Fibroblast of mammary gland (primary cell): Measurements from ENCODE around the gene CLEC4G.

ENCODE experiments used
- DNase-seq: peaks from one replicate; pipeline ENCODE4 v3.0.0-alpha.2; 2010; ENCODE audit warnings: low read depth
- H3K4me3 ChIP-seq: 2 replicates; pipeline ENCODE4 v1.5.1; 2011; ENCODE audit warnings: low read depth, mild to moderate bottlenecking, low read length, moderate library complexity; ENCODE audit not compliant: control insufficient read depth
- CTCF ChIP-seq: conservative IDR thresholded peaks from 2 replicates; pipeline ENCODE4 v1.5.1; 2011; ENCODE audit warnings: low read depth, low read length, inconsistent platforms; ENCODE audit not compliant: control insufficient read depth, insufficient read depth

Gene CLEC4G

DNA sequence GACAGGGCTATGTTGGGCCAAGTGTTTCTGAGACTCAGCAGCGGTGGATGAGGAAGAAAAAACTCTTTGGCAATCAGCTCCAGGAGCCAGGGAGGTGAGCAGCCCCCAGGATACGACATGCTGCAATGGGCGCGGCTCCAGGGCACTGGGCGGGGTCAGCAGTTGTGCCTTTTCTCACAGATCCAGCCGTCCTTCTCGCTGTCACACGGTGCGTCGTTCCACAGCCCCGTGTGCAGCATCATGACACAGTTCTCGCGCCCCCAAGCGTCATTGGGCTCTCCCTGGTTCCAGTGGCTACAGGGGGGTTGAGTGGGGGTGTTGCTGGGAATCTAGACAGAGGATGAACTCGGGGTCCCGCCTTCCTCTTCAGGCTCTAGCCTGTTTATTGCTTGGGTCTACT lies 2.7 kb downstream of the CLEC4G start:
- H3K4me3 ChIP-seq: no peak overlapping the region
- no peak for DNase-seq
- no peak for TF ChIP-seq CTCF

- DNase-seq: no peak
- H3K4me3 ChIP-seq: no peak overlapping the region
- TF ChIP-seq CTCF: no peak
These were observed 6.1 kb downstream of the CLEC4G start for GRCh38 chr19:7725791-7726190.

DNA sequence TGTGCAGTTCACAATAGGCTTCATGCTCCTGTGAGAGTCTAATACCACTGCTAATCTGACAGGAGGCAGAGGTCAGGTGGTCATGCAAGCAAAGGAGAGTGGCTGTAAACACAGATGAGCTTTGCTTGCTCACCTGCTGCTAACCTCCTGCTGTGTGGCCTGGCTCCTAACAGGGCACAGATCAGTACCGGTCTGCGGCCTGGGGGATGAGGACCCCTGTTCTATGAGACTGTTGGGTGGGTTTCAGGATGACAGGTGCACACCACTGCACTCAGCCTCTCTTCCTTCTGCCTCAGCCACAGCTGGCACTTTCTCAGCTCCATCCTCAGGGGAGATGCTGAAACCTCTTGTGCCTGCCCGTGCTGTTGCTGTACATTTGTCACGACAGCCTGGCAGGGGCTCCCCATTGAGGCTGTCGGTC lies 9.7 kb downstream of the CLEC4G start:
- DNase-seq: no peak
- no peak overlapping the region for H3K4me3 ChIP-seq
- TF ChIP-seq CTCF: no peak

DNA sequence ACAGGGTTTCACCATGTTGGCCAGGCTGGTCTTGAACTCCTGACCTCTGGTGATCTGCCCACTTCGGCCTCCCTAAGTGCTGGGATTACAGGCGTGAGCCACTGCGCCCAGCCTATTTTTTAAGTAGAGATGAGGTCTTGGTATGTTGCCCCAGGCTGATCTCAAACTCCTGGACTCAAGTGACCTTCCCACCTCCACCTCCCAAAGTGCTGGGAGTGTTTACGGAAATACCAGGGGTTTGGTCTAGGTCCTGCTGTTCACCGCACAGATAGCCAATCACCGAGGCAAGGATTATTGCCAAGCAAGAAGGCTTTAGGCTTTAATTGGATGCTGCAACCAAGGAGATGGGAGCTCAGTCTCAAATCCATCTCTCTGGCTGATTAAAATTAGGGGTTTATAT lies 11.6 kb downstream of the CLEC4G start:
- DNase-seq: no peak
- TF ChIP-seq CTCF: no peak
- H3K4me3 ChIP-seq: no peak overlapping the region

DNA sequence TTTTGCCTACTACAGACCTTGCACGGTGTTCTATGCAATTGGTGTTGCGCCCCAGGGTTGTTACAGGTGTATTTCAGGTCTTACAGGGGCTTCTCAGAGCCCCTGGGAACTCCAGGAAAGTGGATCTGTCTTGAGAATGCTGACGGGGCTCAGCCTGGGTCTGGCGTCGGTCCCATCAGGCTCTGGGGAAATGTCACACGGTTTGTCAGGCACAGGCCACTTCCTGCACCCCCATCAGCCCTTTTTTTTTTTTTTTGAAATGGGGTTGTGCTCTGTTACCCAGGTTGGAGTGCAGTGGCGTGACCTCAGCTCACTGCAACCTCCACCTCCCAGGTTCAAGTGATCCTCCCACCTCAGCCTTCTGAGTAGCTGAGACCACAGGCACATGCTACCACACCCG lies 13.2 kb downstream of the CLEC4G start:
- no peak for DNase-seq
- no peak for TF ChIP-seq CTCF
- no peak overlapping the region for H3K4me3 ChIP-seq

- TF ChIP-seq CTCF: no peak
- no peak for DNase-seq
- no peak overlapping the region for H3K4me3 ChIP-seq
These were observed 15.1 kb downstream of the CLEC4G start for GRCh38 chr19:7716762-7717161.

- no peak for DNase-seq
- TF ChIP-seq CTCF: no peak
- H3K4me3 ChIP-seq: no peak overlapping the region
These were observed 16.2 kb downstream of the CLEC4G start for GRCh38 chr19:7715671-7716070.
